Activated CD4-positive, alpha-beta T cell treated with anti-CD3 and anti-CD28 coated beads, Interleukin-2, Interleukin-6, amounts not matched to agents 100 ng/mL and 50 ng/mL, durations not matched to agents 16 hours and 8 hours (primary cell): ENCODE data around the gene WWC1.
"Not testable (repeated sequence)": the region's sequence is repeated elsewhere in the genome, so short reads cannot be mapped to it uniquely, and the experiment has no call there.

Experiments
- DNase-seq: peaks from one replicate; pipeline ENCODE4 v3.0.0-alpha.2; 2020

The WWC1 gene

GRCh38 chr5:168286863-168287262 lies 4.6 kb upstream of the WWC1 start:
- not testable (repeated sequence) for DNase-seq

DNA sequence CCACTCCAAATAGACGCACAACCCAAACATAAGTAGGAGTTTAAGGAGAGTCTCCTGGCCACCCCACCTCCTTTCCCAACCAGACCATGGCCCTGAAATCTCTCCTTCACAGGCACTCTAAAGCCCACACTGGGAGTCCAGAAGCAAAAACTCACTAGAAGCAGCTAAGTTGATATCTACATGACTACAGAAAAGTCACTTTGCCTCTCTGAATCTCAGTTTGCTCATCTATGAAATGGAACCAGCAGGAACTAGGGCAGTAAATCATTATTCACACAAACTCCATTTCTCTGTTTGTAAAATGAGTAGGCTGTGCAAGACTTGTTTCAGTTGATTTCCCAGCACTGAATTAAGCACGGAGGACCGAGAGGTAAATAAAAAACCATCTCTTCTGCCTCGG lies 4.1 kb upstream of the WWC1 start:
- DNase-seq = no peak

- no peak for DNase-seq
These were observed 2.8 kb upstream of the WWC1 start for GRCh38 chr5:168288349-168289245.

GRCh38 chr5:168290902-168291341 lies 523 bp upstream of the WWC1 start:
- DNase-seq = no peak

GRCh38 chr5:168291964-168292785 lies 730 bp downstream of the WWC1 start:
- no peak for DNase-seq

GRCh38 chr5:168292786-168293696 lies 1.6 kb downstream of the WWC1 start:
- DNase-seq = no peak

GRCh38 chr5:168295574-168296201 lies 4.2 kb downstream of the WWC1 start:
- DNase-seq = no peak

- DNase-seq = no peak
These were observed 5.2 kb downstream of the WWC1 start for GRCh38 chr5:168296682-168297081.

- DNase-seq = no peak
These were observed 7.5 kb downstream of the WWC1 start for GRCh38 chr5:168298949-168299348.

GRCh38 chr5:168299372-168299771 lies 7.9 kb downstream of the WWC1 start:
- DNase-seq = no peak

DNA sequence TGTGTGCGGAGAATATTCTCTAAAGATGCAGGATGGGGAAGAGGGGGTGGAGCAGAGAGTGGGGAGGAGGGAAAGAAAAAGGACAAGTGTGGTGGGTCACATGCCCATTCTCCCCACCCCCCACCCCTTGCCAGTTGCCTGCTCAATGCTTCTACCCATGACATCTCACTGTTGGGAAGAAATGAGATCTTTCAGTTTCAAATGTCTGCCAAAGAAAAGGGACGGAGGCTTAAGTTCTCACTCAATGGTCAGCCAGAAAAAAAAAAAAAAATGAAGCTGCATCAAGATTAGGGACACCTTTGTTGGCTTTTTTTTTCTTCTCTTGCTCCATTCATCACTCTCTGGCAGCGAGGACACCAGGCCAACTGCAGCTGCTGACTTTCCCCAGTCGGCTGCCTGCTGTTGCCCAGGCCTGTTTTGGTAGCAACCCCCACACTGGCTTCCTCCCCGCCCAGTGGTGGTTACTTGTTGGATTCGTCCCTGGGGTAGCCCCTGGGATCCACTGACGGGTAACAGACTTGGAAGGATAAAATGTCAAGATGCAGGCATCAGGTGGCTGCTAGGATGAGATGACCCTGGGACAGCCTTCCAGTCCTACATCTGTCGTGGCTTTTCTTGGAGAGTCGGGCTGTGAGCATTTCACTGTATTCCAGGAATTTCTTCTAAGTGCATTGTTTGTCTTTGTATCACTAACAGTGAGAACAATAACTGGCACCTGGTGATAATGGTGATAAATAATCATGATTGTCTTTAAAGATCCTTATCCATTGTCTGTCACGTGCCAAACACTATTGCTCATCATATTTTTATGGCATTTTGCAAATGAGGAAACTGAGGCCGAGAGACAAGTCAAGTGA lies 9.1 kb downstream of the WWC1 start:
- no peak for DNase-seq

DNA sequence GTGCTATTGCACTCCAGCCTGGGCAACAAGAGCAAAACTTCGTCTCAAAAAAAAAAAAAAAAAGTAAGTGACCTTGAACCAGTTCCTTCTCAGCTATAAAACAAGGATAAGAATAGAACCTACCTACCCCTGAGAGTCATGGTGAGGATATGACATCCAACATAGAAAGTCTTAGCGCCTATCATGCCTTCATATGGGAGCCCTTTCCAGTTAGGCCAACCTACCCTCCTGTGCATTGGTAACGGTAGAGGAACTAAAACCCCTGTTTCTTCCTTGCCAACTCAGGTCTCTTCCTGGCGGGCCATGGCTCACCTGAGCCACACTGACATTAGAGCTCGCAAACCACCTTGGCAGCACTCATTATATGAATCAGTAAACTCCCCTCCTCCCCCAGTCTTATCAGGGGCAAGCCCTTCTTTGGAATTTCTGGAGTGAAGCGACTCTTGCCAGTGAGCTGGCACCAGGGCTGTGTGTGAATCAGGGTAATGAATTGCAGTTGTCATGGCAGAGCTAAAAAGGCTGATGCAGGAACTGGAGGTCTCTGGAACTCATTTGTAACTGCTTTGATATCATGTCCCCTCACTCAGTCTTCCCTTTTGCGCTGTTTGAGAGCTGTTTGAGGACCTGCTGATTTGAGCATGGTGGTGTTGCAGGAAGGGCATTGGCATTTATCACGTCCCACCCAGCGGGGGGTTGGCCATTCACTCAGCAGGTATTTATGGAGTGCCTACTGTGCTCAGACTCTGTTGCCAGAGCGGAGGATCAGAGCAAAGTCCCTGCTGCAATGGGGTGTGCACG lies 10.3 kb downstream of the WWC1 start:
- DNase-seq = no peak

DNA sequence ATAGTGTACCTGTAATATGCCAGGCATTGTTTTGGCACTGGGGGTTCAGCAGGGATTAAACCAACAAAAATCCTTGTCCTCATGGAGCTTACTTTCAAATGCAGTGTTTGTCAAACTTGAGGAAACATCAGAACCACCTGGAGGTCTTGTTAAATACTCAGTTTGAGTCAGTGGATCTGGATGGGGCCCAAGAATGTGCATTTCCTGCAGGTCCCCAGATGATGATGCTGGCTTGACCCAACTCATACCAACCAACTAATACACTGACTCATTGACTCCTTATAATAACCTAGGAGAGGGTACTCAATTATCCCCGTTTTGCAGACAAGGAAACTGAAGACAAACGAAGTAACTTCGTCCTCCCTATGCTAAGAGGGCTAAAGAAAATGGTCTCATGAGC lies 11.3 kb downstream of the WWC1 start:
- no peak for DNase-seq

- DNase-seq = no peak
These were observed 12.1 kb downstream of the WWC1 start for GRCh38 chr5:168303393-168304025.

- DNase-seq = no peak
These were observed 12.9 kb downstream of the WWC1 start for GRCh38 chr5:168304349-168304748.

DNA sequence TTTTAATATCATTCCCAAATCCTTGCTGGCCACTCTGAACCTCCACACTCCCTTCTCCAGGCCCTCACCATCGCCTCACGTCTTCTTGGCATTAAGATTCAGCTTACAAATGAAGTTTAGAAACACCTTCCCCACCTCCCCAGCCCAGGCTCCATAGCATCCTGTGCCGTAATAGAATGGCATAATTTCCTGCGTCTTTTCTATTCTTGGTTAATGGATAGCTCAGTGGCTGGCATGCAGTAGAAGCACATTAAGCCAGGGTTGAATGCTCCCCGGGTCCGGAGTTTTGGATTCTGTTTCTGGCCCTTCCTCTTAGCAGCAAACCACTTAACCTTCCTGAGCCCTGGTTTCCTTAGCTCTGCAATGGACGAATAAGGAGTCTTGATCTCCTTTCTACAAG lies 13.8 kb downstream of the WWC1 start:
- DNase-seq = no peak

GRCh38 chr5:168307022-168307421 lies 15.6 kb downstream of the WWC1 start:
- no peak for DNase-seq

DNA sequence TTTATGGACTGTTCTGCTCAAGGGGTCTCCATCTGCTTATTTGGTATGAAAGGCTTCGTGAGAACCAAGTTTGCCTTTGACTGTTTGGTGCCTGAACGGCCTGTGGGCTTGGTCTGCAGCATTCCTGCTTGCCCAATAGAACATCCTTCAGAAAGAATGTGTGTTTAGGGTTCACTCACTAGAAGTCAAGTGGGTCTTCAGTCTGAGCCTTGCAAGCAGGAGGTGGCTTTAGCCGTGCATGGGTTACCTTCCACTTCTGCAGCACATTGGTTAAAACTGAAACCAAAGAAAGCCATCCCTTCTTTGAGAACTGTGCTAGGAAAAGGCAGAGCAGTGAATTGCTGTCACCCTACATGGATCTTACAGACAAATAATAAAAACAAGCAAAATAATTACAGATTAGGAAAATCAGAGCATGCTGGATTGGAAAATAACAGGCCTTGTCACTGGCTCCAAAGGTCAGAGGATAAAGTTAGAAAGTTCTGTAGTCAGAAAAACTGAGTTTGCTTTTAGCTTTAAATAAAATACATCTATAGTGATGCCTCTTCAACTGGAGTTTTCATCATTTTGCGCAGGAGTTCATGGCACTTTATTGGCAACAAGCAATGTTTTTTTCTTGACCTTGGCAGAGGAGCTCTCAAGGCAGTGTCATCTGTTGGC lies 16.6 kb downstream of the WWC1 start:
- no peak for DNase-seq

- DNase-seq = no peak
These were observed 17.6 kb downstream of the WWC1 start for GRCh38 chr5:168308976-168309598.
